Left ventricle myocardium inferior (tissue), 1 donor: ENCODE results near the gene CNNM2. TPM values are rescaled to one million over a fixed set of nuclear protein-coding genes. Genes with fewer than 3 reads are reported as not detected.

Experiments
- DNase-seq: peaks from one replicate; pipeline ENCODE4 v3.0.0-alpha.2; 2020
- H3K27ac ChIP-seq: fragments of 200-600 bp; replicated peaks from 2 replicates; pipeline ENCODE4 v1.8.0; 2021
- H3K27me3 ChIP-seq: fragments of 200-600 bp; 2 replicates; pipeline ENCODE4 v1.8.0; 2021; ENCODE audit warnings: low read depth
- H3K36me3 ChIP-seq: fragments of 200-600 bp; 2 replicates; pipeline ENCODE4 v1.8.0; 2021
- H3K4me1 ChIP-seq: fragments of 200-600 bp; 2 replicates; pipeline ENCODE4 v1.8.0; 2021
- H3K4me3 ChIP-seq: fragments of 200-600 bp; 2 replicates; pipeline ENCODE4 v1.8.0; 2021; ENCODE audit warnings: mild to moderate bottlenecking, moderate library complexity
- H3K9me3 ChIP-seq: fragments of 200-600 bp; replicated peaks from 2 replicates; pipeline ENCODE4 v1.8.0; 2021
- CTCF ChIP-seq: fragments of 200-600 bp; IDR thresholded peaks from 2 replicates; pipeline ENCODE4 v1.8.0; 2021; ENCODE audit warnings: antibody characterized with exemption, mild to moderate bottlenecking, borderline replicate concordance
- intact Hi-C: fragments of 100-400 bp; cut with micrococcal nuclease; formaldehyde crosslinking; loops from one replicate; pipeline ENCODE4 v1.11.0; 2022
- total RNA-seq: library from RNA; stranded (reverse); fragmentation: NEBNext Ultra II Directional; extraction: Animal tissue kit (Norgen Biotek cat#: 25700); gene quantifications from one replicate; pipeline ENCODE4 v1.2.1, GENCODE V29; 2021
- donor health status: DM: no; HTN: yes; CAD: no; lungs with severe emphysema.

CNNM2 gene
- total RNA-seq, 1 donor from 2014 or later, result 3.3 TPM

DNA sequence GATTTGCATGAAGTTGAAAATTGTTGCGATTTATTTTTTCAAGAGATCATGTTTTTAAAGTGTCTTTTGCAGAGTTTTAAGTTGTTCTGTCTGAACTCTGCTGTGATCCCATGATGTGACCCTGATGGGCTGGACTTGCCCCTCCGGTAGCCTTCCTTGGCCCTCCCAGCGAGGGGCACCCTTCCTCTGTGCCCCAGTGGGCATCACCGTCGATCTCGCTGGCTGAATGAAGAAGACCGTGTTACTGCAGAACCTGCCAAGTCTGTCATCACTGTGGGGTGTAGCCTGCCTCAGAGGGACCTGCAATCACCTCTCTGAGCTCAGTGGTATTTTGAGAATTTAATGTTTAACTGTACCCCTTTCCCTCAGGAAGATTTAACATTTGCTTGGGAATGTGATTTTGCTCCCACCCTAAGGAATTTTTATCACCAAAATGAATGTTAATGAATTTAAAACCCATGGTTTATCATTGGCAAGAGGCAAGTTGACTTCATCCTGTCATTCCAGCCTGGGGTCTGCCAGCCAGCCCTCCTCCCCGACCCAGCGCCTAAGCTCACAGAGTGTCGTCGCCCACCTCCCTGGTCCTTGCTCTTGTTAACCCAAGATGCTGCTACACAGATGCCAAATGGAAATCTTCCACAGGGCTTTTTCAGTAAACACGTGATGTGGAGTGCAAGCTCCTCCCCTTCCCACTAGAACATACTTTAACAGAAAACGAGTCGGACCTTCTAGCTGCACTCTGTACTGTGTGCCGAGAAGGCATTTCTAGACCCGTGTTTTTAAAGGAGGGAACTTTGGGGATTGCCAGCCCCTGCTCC lies 159.6 kb downstream of the CNNM2 start:
- H3K9me3 ChIP-seq, result no peaks in the 10 kb centered on the region
- no peaks in the 10 kb centered on the region for H3K4me1 ChIP-seq
- TF ChIP-seq CTCF, result no peak
- intact Hi-C loops, result no loop called here
- DNase-seq, result no peak
- H3K27me3 ChIP-seq, result no peaks in the 10 kb centered on the region
- no peak overlapping the region for H3K4me3 ChIP-seq
- peaks cover 29% of the 10 kb centered on the region for H3K36me3 ChIP-seq
- H3K27ac ChIP-seq, result no peak overlapping the region

DNA sequence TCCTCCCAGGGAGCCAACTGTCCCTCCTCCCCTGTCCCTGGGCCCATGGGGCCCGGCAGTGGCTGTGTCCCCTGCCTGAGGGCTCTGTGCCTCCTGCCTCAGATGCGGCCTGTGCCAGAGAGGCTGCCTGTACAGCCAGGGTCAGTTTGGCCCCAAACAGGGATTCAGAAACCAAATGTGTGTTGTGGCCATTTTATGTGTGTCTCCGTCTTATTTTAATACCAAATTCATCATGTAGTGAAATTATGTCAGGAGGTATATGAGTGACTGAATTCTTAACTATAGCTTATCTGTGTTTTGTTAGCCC lies 160.2 kb downstream of the CNNM2 start:
- Histone ChIP-seq H3K4me3 (no peak overlapping the region), H3K9me3 (no peaks in the 10 kb centered on the region), H3K27me3 (no peaks in the 10 kb centered on the region), H3K27ac (no peak overlapping the region), H3K4me1 (no peaks in the 10 kb centered on the region), H3K36me3 (peaks cover 28% of the 10 kb centered on the region)
- TF ChIP-seq CTCF, result no peak
- intact Hi-C loops, result no loop called here
- no peak for DNase-seq

GRCh38 chr10:103078676-103079075 lies 160.6 kb downstream of the CNNM2 start:
- Histone ChIP-seq H3K36me3 (peaks cover 30% of the 10 kb centered on the region), H3K27me3 (no peaks in the 10 kb centered on the region)
- intact Hi-C loops, result no loop called here

DNA sequence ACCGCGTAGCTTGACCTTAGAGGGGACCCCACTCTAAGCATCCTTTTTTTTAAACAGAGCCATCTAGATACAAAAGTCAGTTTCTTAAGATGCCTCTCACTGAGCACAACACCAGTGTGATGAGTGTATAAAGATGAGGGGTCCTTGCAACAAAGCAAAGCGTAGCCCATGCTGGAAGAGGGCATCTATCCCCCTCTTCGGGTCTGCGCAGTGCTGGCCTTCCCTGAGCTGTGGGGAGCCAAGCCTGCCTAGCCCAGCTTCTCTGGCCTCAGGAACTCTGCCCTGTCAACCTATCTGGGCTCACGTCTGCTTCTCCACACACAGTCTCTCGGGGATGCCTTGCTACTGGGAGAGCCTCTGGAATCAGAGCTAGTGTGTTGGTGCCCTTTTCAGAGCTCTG lies 161.0 kb downstream of the CNNM2 start:
- intact Hi-C loops, result no loop called here
- Histone ChIP-seq H3K4me1 (no peaks in the 10 kb centered on the region), H3K4me3 (no peak overlapping the region), H3K9me3 (no peaks in the 10 kb centered on the region), H3K27me3 (no peaks in the 10 kb centered on the region), H3K36me3 (peaks cover 34% of the 10 kb centered on the region), H3K27ac (no peak overlapping the region)
- TF ChIP-seq CTCF, result no peak
- DNase-seq, result no peak

More at GRCh38 chr10:103078676-103079075, 160.6 kb downstream of the CNNM2 start:
- no peak for TF ChIP-seq CTCF
- no peak for DNase-seq
- Histone ChIP-seq H3K27ac (no peak overlapping the region), H3K9me3 (no peaks in the 10 kb centered on the region), H3K4me1 (no peaks in the 10 kb centered on the region), H3K4me3 (no peak overlapping the region)

DNA sequence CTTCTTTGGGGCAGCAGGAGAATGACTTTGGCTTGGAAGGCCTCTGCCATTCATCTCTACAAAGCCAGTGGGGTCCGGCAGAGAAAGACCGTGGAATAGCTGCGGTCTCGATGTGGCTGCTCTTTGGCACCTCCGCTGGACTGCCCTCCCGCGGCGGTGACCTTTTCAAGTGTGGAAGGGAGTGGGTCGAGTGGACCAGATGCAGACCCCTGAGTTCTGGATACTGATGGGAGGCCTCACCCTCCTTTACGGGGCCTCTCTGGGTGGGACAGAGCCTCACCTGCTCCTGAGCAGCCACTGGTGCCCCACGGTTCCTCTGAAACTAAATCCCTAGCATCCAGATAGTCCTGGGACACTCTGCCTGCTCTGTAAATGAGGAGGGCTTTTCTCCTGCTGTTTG lies 161.9 kb downstream of the CNNM2 start:
- H3K27ac ChIP-seq, result no peak overlapping the region
- no peaks in the 10 kb centered on the region for H3K4me1 ChIP-seq
- no peaks in the 10 kb centered on the region for H3K27me3 ChIP-seq
- no peak overlapping the region for H3K4me3 ChIP-seq
- TF ChIP-seq CTCF, result no peak
- H3K9me3 ChIP-seq, result no peaks in the 10 kb centered on the region
- peaks cover 40% of the 10 kb centered on the region for H3K36me3 ChIP-seq
- intact Hi-C loops, result no loop called here
- no peak for DNase-seq
